Activated CD8-positive, alpha-beta memory T cell treated with anti-CD3 and anti-CD28 coated beads for 24 hours (primary cell): Measurements from ENCODE around the gene S100P.
A peak's percentile ranks its signal among the peaks of the same experiment; 100 is the strongest.
"Not testable (repeated sequence)": the region's sequence is repeated elsewhere in the genome, so short reads cannot be mapped to it uniquely, and the experiment has no call there.

ENCODE experiments used
- DNase-seq: peaks from one replicate; pipeline ENCODE4 v3.0.0-alpha.2; 2020

Gene S100P

DNA sequence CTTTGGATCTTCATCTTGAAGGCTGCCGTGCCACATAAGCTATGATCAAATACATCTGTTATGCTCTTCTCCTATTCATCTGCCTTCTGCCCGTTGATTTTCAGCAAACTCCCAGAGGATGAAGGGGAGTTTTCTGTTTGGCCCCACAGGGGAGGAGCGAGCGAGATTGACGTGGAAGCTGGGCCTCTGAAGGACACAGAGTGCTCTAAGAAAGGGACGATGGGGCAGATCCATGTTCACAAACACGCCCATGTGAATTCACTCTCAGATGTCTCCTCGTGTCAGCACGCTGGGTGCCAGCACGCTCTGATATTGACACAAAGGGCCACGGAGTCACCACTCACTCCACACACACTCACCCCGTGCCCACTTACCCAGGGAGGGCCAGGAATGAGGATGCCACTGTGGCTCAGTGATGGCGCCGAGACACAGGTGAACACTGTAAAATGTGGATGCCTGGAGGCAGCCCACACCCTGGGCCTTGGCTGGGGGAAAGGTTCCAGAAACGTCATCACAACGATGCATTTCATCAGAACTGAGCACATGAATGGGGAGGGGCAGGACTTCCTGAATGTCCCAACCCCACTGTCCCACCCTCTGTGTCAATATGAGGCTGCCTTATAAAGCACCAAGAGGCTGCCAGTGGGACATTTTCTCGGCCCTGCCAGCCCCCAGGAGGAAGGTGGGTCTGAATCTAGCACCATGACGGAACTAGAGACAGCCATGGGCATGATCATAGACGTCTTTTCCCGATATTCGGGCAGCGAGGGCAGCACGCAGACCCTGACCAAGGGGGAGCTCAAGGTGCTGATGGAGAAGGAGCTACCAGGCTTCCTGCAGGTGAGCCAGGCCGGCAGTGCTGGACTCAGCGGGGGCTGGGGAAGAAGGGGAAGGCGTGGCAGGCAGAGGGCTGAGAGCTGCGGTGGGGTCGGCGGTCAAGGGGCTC is at the start of gene S100P:
TSS of gene S100P (plus strand) at position 648 of the 946 bp plus-strand sequence. CDS start at position 703, 55 bp downstream.
- no peak for DNase-seq

DNA sequence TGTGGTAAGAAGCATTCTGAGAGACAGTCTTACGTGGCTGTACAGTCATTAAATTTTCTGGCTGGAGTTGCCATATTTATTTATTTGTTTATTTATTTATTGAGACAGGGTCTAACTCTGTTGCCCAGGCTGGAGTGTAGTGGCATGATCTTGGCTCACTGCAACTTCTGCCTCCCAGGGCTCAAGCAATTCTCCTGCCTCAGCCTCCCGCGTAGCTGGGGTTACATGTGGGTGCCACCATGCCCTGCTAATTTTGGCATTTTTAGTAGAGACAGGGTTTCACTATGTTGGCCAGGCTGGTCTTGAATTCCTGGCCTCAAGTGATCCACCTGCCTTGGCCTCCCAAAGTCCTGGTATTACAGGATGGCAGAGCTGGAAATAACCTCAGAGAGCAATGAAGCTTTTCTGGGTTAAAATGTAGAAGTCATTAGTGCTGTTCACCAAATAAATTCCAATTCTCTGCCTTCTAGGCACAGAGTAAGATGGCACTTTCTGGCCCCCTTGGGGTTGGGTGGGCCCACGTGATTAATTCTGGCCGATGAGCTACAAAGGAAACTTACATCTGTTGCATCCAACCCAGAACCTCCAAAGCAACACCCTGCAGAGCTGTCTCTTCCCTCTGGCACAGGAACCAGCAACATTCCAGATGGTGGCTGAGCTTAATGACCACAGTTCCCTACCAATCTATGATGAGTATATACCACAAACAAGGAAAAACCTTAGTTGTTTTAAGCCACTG is 48.7 kb upstream of the S100P start:
- DNase-seq = no peak

DNA sequence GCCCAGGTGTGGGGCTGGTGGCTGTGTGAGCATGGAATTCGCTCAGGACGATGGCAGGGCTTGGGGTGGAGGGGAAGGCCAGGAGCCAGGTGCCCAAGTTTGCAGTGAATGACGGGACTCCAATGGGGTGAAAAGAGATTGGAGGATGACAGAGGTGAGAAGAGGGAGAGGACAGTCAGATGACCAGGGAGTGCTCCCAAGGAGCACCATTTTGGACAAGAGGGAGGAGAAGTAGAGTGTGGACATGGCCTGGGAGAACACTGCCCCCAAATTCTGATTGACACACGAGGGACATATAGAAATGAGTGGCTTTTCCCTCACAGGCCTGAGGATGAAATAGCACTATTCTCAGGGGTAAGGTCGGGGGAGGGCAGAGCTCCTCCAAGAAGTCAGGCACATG is 46.5 kb upstream of the S100P start:
- no peak for DNase-seq

DNA sequence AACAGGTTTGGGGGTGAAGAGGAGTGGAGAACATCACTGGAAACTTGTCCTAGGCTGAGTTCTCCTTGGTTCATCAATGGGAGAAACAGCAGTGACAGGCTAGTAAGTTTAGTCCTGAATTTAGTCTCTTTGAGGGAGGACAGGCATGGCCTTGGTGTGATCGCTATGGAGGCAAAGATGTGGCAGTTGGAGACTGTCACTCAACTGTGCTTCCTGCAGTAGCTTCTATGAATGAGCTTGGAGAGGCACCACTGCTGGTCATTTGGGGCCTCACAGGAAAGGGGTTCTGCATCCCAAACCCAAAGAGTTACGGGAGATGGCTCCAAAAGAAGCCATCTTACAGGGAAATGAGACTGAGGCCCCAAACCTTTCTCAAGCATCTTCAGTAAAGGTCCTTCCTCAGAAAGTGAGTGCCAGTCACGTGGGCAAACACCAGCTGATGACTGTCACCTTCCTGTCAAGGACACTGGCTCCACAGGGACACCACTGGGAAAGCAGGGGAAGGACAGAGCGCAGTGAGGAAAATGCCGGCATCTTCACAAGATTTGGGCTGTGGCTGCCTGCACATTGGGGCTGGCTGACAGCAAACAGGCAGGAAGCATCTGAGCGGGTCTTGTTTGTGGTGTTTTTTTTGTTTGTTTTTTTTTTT is 46.0 kb upstream of the S100P start:
- no peak for DNase-seq

DNA sequence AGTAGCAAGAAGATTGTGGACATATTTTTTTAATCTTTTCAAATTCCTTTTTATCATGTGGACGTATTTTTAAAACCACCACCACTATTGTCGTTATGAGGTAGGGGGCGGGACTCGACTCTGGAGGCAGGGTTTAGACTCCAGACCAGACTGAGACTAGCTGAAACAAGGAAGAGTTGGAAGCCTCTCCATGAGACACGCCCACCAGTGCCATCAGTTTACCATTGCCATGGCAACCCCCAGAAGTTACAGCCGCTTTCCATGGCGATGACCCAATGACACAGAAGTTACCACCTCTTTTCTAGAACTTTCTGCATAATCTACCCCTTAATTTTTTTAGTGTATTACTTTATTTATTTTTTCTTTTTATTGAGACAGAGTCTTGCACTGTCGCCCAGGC is 44.5 kb upstream of the S100P start:
- DNase-seq = no peak

DNA sequence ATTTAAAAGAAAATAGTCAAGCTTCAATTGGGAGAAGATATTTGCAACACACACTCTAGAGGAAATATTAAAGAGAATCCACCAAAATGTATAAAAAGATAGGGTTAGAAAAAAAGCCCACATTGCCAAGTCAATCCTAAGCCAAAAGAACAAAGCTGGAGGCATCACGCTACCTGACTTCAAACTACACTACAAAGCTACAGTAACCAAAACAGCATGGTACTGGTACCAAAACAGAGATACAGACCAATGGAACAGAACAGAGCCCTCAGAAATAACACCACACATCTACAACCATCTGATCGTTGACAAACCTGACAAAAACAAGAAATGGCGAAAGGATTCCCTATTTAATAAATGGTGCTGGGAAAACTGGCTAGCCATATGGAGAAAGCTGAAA is 39.5 kb upstream of the S100P start:
- not testable (repeated sequence) for DNase-seq

DNA sequence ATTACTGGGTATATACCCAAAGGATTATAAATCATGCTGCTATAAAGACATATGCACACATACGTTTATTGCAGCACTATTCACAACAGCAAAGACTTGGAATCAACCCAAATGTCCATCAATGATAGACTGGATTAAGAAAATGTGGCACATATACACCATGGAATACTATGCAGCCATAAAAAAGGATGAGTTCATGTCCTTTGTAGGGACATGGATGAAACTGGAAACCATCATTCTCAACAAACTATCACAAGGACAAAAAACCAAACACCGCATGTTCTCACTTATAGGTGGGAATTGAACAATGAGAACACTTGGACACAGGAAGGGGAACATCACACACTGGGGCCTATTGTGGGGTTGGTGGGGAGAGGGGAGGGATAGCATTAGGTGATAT is 38.4 kb upstream of the S100P start:
- DNase-seq = not testable (repeated sequence)

DNA sequence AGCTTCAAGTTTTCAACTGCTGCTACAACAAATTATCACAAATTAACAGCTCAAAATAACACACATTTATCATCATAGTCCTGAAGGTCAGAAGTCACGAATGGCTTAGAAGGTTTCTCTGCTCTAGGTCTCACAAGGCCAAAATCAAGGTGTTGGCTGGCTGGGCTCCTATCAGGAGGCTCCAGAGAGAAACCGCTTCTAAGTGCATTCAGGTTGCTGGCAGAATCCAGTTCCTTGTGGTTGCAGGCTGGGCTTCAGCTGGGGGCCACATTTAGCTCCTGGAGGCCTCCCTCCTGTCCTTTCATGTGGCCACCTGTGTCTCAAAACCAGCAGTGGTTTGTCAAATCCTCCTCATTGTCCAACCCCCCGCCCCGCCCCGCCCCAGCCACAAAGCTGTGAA is 37.8 kb upstream of the S100P start:
- DNase-seq = no peak

DNA sequence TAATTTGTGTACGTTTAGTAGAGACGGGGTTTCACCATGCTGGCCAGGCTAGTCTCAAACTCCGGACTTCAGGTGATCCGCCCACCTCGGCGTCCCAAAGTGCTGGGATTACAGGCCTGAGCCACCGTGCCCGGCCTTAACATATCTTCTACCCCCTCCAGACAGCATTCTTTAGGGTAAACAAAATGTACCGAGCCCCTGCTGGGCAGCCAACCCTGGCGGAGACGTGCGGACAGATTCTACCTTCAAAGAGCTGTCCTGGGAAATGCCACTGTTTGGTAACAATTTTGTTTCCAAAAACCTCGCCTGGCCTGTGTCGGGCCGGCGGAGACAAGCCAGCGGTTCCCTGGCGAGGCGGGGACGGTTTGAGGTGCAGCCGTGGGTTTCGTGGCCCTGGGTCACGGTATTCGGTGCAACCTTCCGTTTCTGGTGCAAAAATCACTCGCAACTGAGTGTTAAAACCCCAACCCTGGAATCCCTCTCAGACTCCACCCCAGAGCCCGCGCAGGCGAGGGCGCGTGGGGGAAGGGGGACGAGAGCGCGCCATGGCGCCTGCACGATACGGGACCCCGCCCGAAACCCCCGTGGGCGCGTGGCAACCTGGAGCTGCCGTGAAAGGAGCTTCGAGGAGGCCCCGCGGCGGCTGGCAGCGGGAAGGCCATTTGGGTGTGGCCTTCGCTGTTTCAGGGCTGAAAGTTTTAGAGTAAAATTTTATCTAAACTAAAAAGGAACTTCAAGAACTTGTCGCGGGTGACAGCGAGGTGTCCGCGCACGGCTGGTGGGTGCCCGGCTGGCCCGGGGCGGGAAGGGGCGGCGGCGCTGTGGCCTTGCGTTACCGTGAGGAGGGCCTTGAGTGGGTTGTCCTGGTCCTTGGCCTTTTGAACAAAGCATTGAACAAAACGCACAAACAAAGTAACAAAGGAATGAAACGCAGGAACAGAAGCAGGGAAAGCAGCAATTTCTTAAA is 36.2 kb upstream of the S100P start:
- DNase-seq = no peak

DNA sequence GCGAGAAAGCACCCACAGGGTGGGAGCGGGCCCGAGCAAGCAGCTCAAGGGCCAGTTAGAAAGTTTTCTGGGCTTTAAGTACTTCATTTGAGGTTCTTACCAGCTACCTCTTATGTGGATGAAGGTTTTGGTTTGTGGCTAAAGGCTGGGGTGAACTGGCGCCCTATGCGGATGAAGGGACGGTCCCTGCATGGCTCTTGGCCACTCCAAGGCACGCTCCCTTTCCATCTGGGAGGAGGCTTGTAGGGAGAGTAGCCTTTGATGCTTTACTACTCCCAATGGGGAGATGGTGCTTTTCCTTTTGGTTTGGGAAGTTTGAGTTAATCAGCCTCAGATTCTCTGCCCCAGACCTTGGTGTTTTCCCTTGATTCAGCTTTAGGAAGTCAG is 35.5 kb upstream of the S100P start:
- no peak for DNase-seq

DNA sequence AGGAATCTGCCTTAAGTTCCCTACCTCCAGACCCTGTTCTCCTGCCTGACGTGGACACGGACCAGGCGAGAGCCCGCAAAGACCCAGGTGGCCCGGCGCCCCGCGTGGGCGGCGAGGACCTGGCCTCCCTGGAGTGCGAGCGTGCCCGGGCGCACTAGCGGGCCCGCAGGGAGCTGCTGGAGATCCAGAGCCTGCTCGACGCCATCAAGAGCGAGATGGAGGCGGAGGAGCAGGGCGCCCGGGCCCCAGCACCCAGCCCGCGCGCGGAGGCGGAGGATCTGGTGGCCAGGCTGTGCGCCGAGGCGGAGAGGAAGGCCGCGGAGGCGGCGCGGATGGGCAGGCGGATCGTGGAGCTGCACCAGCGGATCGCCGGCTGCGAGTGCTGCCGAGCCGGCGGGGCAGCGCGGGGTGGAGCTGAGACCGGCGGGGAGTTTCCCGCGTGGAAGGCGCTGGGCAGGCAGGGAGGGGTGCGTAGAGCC is 35.0 kb upstream of the S100P start:
- peak; percentile 80 for DNase-seq

DNA sequence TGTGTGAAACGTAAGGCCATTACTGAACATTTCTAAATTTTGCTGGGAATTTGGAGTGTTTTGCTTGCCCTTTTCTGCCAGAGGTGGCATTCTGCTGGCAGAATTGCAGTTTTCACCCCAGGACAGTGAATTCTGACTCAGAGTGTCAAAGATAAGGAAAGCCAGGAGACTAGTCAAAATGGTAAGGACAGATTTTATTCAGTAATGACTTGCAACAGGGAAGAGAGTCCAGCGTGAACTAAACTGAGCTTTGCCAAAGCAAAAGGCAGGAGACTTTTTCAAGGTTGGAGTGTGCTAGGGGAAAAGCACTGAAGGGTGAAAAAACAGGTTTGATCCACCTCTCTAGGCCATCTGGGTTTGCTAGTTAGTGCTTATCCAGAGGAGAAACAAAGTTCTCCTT is 33.8 kb upstream of the S100P start:
- DNase-seq = no peak

DNA sequence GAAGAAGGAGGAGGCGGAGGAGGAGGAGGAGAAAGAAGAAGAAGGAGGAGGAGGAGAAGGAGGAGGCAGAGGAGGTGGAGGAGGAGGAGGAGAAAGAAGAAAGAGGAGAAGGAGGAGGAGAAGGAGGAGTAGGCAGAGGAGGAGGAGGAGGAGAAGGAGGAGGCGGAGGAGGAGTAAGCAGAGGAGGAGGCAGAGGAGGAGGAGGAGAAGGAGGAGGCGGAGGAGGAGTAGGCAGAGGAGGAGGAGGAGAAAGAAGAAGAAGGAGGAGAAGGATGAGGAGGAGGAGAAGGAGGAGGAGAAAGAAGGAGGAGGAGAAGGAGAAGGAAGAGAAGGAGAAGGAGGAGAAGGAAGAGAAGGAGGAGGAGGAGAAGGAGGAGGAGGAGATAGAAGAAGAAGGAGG is 33.2 kb upstream of the S100P start:
- DNase-seq = no peak

DNA sequence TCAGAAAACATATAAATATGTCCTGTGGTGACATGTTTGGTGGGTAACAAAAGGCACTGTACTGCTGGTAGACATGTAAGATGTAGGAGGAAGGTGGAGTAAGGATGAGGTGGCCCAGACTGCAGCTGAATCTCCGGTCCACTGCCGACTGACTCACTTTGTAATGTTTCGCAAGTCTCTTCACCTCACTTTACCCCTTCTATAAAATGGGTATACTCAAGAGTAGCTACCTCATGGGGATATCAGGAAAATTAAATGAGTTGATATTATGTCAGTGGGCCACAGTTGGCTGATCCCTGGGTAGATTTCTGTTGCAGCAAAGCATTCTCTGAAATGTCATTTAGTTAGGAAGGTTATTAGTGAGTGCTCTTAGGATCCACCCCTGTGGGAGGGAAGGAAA is 31.1 kb upstream of the S100P start:
- no peak for DNase-seq

DNA sequence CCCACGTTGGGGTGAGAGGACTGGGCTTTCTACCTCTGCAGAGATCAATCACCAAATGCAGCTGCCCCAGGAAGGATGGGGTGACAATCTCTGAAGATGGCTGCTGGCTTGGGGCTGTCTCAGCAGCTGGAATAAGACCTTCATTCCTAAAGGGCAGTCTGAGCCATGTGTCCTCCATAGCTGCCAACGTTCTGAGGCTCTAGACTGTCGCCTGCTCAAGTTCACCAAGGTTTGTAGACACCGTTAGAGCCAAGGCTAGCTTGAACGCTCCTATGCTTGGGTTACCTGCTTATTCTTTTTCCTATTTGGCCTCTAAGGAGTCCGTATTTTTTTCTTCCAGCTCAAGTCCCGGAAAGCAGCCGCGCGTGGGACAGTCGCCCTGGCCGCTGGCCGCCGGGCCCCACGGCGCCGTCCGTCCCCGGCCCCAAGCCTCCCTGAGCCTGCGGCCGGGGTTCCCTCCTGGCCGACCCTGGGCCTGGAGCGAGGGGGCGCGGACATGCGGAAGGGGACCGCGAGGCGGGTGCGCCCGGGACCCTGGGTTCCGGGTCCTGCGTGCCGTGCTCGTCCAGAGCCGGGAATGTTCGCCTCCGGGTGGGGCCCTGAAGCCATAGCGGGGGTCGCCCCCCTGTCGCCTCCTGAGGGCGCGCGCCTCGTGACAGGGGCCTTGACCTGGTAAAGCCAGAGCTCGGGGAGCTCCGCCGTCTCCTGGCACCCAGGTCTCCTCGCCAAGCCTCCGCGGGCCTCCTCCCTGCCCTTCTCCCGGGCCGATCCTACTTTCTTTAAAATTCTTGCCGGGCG is 29.9 kb upstream of the S100P start:
- no peak for DNase-seq

DNA sequence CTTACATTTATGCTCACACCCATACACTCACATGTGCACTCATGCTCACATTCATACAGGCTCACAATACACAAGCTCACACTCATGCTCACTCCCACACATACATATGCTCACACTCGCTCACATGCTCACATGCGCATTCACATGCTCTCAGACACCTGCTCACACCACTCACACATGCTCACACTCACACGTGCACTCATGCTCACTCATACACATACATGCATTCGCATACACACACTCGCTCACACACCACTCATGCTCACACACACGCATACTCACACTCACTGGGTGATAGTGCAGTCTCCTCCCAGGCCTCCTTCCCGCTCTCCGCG is 28.4 kb upstream of the S100P start:
- no peak for DNase-seq

DNA sequence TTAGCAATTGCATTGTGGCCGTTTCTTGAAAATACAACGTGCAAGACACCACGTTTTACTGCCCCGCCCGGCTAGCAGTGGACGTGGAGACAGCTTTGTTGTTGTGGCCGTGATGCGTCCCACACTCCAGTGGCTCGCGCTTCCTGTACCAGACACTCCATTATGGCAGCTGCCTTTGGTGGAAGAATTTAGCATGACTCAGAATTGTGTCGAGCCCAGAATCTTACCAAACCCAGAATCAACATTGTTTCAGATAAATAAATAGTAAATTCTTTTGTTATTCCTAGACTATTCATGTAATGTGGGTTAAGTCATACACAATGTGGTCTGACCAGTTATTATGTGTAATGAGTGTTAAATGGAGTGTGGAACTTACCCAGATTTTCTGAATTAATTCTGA is 25.3 kb upstream of the S100P start:
- DNase-seq = no peak

DNA sequence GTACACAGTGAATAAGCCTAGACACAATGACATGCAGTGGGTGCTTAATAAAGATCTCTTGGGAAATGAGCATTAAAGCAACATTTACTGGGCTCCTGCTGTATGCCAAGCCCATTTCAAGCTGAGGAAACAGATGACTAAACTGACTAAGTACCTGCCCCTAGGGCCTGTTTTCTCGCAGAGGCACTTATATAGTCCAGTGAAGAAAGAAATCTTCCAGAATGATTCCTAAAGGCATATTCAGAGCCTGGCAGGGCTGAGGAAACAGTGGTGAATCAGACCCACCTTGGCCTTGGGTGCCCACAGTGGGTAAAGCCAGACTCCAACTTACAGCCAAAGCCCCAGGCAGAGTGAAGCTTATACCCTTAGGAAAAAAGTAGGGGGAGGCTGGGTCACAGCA is 22.0 kb upstream of the S100P start:
- DNase-seq = no peak

DNA sequence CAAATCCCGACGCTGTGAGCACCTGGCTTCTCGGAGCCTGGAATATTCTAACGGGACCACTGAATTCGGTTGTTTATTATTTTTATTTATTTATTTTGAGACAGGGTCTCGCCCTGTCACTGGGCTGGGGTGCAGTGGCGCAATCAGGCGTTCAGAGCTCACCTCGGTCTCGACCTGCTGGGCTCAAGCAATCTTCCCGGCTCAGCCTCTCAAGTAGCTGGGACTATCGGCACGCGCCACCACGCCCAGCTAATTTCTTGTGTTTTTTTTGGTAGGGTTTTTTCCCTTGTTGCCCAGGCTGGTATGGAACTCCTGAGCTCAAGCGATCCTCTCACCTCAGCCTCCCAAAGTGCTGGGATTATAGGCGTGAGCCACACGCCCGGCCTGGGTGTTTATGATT is 21.5 kb upstream of the S100P start:
- no peak for DNase-seq

DNA sequence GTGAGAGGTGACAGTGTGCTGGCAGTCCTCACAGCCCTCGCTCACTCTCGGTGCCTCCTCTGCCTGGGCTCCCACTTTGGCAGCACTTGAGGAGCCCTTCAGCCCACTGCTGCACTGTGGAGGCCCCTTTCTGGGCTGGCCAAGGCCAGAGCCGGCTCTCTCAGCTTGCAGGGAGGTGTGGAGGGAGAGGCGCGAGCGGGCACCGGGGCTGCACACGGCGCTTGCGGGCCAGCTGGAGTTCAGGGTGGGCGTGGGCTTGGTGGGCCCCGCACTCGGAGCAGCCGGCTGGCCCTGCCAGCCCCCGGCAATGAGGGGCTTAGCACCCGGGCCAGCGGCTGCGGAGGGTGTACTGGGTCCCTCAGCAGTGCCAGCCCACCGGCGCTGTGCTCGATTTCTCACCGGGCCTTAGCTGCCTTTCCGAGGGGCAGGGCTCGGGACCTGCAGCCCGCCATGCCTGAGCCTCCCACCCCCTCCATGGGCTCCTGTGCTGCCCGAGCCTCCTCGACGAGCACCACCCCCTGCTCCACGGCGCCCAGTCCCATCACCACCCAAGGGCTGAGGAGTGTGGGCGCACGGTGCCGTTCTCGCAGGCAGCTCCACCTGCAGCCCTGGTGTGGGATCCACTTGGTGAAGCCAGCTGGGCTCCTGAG is 21.0 kb upstream of the S100P start:
- DNase-seq = not testable (repeated sequence)

DNA sequence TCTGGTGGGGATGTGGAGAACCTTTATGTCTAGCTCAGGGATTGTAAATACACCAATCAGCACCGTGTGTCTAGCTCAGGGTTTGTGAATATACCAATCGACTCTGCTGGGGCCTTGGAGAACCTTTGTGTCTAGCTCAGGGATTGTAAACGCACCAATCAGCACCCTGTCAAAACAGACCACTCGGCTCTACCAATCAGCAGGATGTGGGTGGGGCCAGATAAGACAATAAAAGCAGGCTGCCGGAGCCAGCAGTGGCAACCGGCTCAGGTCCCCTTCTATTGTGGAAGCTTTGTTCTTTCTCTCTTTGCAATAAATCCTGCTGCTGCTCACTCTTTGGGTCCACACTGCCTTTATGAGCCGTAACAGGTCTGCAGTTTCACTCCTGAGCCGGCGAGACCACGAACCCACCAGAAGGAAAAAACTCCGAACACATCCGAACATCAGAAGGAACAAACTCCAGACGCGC is 20.5 kb upstream of the S100P start:
- not testable (repeated sequence) for DNase-seq
